A549 (cell line): ENCODE results near the gene GNB1. TPM values are rescaled to one million over a fixed set of nuclear protein-coding genes. Genes with fewer than 3 reads are reported as not detected.

Experiments
- ATAC-seq, 2 experiments: fragments of 200-7000 bp in 1 of 2; fragments of >200 bp in 1 of 2; cut with Nextera tagmentation in 1 of 2; cut with Tn5 transposase in 1 of 2; 3 replicates each; pipeline versions ENCODE4 v1.8.0 to v1.9.1; 2018 to 2020; ENCODE audit warnings: mild to moderate bottlenecking in 1 of 2, moderate library complexity in 1 of 2
- CTCF ChIA-PET: fragments of 300-600 bp; sonication (Branson Sonifier 250); formaldehyde crosslinking; extraction: SDS; loops from one replicate; lab custom pipeline; 2021; ENCODE audit warnings: antibody characterized with exemption, inconsistent platforms; lab: Yijun Ruan, JAX
- POLR2A ChIA-PET: fragments of 350-600 bp; formaldehyde crosslinking; extraction: SDS; loops from one replicate; lab custom pipeline; 2021; ENCODE audit warnings: antibody characterized with exemption, inconsistent platforms; lab: Yijun Ruan, JAX
- DNase-seq, 2 experiments: peaks; one replicate each; pipeline versions ENCODE4 v3.0.0 to v3.0.0-alpha.2; 2011 to 2016; ENCODE audit warnings: low read depth in 1 of 2, low spot score in 1 of 2
- FAIRE-seq: peaks from 2 replicates; lab custom pipeline; 2011; peaks lifted over from hg19 to GRCh38; lab: Jason Lieb, UNC
- H3K27ac ChIP-seq, 2 experiments: fragments of >200 bp; sonication (Bioruptor Twin); formaldehyde crosslinking; 3 replicates each; pipeline ENCODE4 v1.5.1; 2016 to 2017
- H3K4me1 ChIP-seq: fragments of >200 bp; sonication (Bioruptor Twin); formaldehyde crosslinking; 3 replicates; pipeline ENCODE4 v1.6.1; 2016
- H3K4me2 ChIP-seq: fragments of >200 bp; sonication (Bioruptor Twin); formaldehyde crosslinking; 3 replicates; pipeline ENCODE4 v1.6.1; 2016
- H3K4me3 ChIP-seq: fragments of >200 bp; sonication (Bioruptor Twin); formaldehyde crosslinking; 3 replicates; pipeline ENCODE4 v1.5.1; 2016
- H3K9me3 ChIP-seq: fragments of >200 bp; sonication (Bioruptor Twin); formaldehyde crosslinking; 3 replicates; pipeline ENCODE4 v1.6.1; 2016
- CEBPB ChIP-seq, 2 experiments: fragments of >200 bp in 1 of 2; sonication (Bioruptor Twin) in 1 of 2; formaldehyde crosslinking in 1 of 2; IDR thresholded peaks; 2 replicates each; pipeline ENCODE4 v1.6.1; 2012 to 2016
- EHMT2 ChIP-seq: fragments of 200-600 bp; sonication (generic); IDR thresholded peaks from 2 replicates; pipeline ENCODE4 v1.6.1; 2016; ENCODE audit warnings: antibody characterized with exemption, low read depth, mild to moderate bottlenecking, moderate library complexity
- EP300 ChIP-seq, 2 experiments: fragments of >200 bp; sonication (Bioruptor Twin); formaldehyde crosslinking; IDR thresholded peaks; 2 replicates in 1 of 2; 3 replicates in 1 of 2; pipeline ENCODE4 v1.6.1; 2016 to 2017
- FOSB ChIP-seq: fragments of 250-450 bp; sonication (Bioruptor Pico); IDR thresholded peaks from 2 replicates; pipeline ENCODE4 v1.5.0; 2020; ENCODE audit warnings: mild to moderate bottlenecking, moderate library complexity
- HDAC2 ChIP-seq: fragments of 200-600 bp; sonication (generic); IDR thresholded peaks from 2 replicates; pipeline ENCODE4 v1.6.1; 2016
- HOXA7 ChIP-seq: fragments of 250-450 bp; sonication (Bioruptor Pico); IDR thresholded peaks from 2 replicates; pipeline ENCODE4 v1.5.0; 2020; ENCODE audit warnings: mild to moderate bottlenecking, moderate library complexity
- KDM1A ChIP-seq: fragments of 200-600 bp; sonication (generic); IDR thresholded peaks from 2 replicates; pipeline ENCODE4 v1.6.1; 2016; ENCODE audit warnings: low read depth, mild to moderate bottlenecking
- MAFK ChIP-seq: fragments of 450-650 bp; IDR thresholded peaks from 2 replicates; pipeline ENCODE4 v1.6.1; 2014; ENCODE audit not compliant: partially characterized antibody
- NFE2L2 ChIP-seq: fragments of 150-350 bp; conservative IDR thresholded peaks from 2 replicates; pipeline ENCODE4 v1.6.1; 2014; ENCODE audit warnings: low read length
- NR3C1 ChIP-seq: fragments of >200 bp; sonication (Bioruptor Twin); formaldehyde crosslinking; IDR thresholded peaks from 3 replicates; pipeline ENCODE4 v1.6.1; 2017
- RFX5 ChIP-seq: fragments of 450-650 bp; IDR thresholded peaks from 2 replicates; pipeline ENCODE4 v1.7.1; 2014; ENCODE audit warnings: antibody characterized with exemption, mild to moderate bottlenecking, moderate library complexity
- RNF2 ChIP-seq: fragments of 200-600 bp; sonication (generic); IDR thresholded peaks from 2 replicates; pipeline ENCODE4 v1.6.1; 2016; ENCODE audit warnings: low read depth, mild to moderate bottlenecking, antibody characterized with exemption, moderate library complexity, borderline replicate concordance
- SMC3 ChIP-seq: fragments of >200 bp; sonication (Bioruptor Twin); formaldehyde crosslinking; IDR thresholded peaks from 3 replicates; pipeline ENCODE4 v1.6.1; 2018; ENCODE audit warnings: inconsistent platforms
- SREBF2 ChIP-seq: fragments of 450-650 bp; IDR thresholded peaks from 2 replicates; pipeline ENCODE4 v1.6.1; 2014; ENCODE audit warnings: mild to moderate bottlenecking, moderate library complexity
- ZC3H11A ChIP-seq: fragments of 450-650 bp; IDR thresholded peaks from 2 replicates; pipeline ENCODE4 v1.6.1; 2014; ENCODE audit warnings: antibody characterized with exemption, mild to moderate bottlenecking
- ZFP36 ChIP-seq: fragments of 450-650 bp; IDR thresholded peaks from 2 replicates; pipeline ENCODE4 v1.6.1; 2014; ENCODE audit warnings: borderline replicate concordance; ENCODE audit not compliant: partially characterized antibody
- WGBS: methylation state at CpG from one replicate; pipeline ENCODE4 v1.1.6; 2017; ENCODE audit errors: missing lambda C conversion rate; 5-methylcytosine and 5-hydroxymethylcytosine counted together
- polyA plus RNA-seq, 4 experiments: library from polyadenylated mRNA; depleted of rRNA in 3 of 4; stranded (reverse); fragments of >200 nt; fragmentation: RNase III in 1 of 4; extraction: RNeasy Plus Mini Kit Qiagen cat#74134 plus additional on column Dnase treatment in 1 of 4; gene quantifications; 2 replicates in 3 of 4; 3 replicates in 1 of 4; pipeline ENCODE4 v1.2.3, GENCODE V29; 2011 to 2017
- TF ChIP-seq, protein P1 (sequence below): fragments of 250-450 bp; sonication (Bioruptor Pico); IDR thresholded peaks from 2 replicates; pipeline ENCODE4 v1.5.0; 2020; ENCODE audit warnings: low read depth, mild to moderate bottlenecking, moderate library complexity
- TF ChIP-seq, protein P2 (sequence below): fragments of 250-450 bp; sonication (Bioruptor Pico); IDR thresholded peaks from 2 replicates; pipeline ENCODE4 v1.5.0; 2021; ENCODE audit warnings: mild to moderate bottlenecking, moderate library complexity, borderline replicate concordance
- TF ChIP-seq, protein P3 (sequence below): IDR thresholded peaks from 2 replicates; pipeline ENCODE4 v1.6.1; 2012; ENCODE audit warnings: low read depth, borderline replicate concordance
- TF ChIP-seq, protein P4 (sequence below): IDR thresholded peaks from 2 replicates; pipeline ENCODE4 v1.6.1; 2012

GNB1 gene
- polyA plus RNA-seq, 2 of the 4 experiments (the other 2 are of a cell fraction), result 159 to 270 TPM

DNA sequence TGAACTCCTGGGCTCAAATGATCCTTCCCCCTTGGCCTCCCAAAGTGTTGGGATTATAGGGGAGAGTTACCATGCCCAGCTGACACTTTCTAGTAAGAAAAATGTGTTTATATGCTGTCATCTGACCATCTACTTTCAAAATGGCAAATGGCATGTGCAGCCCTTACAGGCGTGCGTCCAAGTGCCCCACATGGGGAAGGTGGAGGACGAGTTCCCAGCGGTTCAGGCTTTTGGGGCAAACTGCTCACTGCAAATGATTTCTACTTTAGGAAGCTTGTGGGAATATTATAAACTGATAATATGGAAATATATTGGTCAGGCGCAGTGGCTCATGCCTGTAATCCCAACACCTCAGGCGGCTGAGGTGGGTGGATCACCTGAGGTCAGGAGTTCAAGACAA, 71.1 kb downstream of the GNB1 start:
- CTCF ChIA-PET, result interaction anchor here (0.8 kb wide), 1 partner anchor 86 kb away, joined by 3 read pairs; no protein-coding TSS in a partner anchor
- WGBS, result 94% methylated on average over 6 of the region's 6 CpGs
- H3K4me2 ChIP-seq, result no peak overlapping the region

DNA sequence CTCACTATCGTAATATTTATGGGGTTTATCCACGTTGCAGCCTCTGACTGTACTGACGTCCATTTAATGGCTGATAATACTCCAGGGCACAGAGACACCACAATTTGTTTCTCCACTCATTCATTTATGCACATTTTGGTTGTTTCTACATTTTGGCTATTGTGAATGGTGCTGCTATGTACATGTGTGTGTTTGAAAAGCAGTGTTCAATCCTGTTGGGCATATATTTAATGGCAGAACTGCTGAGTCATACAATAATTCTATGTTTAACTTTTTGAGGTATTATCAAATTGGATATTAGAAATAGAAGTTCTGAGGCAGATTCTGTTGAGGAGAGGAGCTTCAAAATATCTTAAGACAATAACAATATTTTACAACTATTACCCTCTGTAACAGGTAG, 73.7 kb downstream of the GNB1 start:
- WGBS, result 77% methylated on average over 3 of the region's 3 CpGs
- CTCF ChIA-PET, result no interaction called here
- no peak for ATAC-seq
- peaks cover 8% of the 10 kb centered on the region; the same call in 2 of the 3 replicates for H3K4me1 ChIP-seq
- FAIRE-seq, result no peak
- no peak overlapping the region for H3K4me3 ChIP-seq
- no peak overlapping the region for H3K4me2 ChIP-seq
- no peaks in the 10 kb centered on the region for H3K9me3 ChIP-seq
- peak overlapping the region; percentile 21 to 57; a peak in 2 of 6 replicates for H3K27ac ChIP-seq
- POLR2A ChIA-PET, result no interaction called here
- TF ChIP-seq RFX5 (no peak), NFE2L2 (peak; percentile 55), MAFK (peak; percentile 94)
- DNase-seq, result no peak

More for the DNA sequence above, 71.1 kb downstream of the GNB1 start:
- Histone ChIP-seq H3K4me1 (peaks cover 8% of the 10 kb centered on the region; the same call in 2 of the 3 replicates), H3K27ac (no peak overlapping the region), H3K9me3 (no peaks in the 10 kb centered on the region), H3K4me3 (no peak overlapping the region)
- FAIRE-seq (no peak), DNase-seq (no peak), ATAC-seq (no peak)
- TF ChIP-seq RFX5, result no peak
- TF ChIP-seq NR3C1, result no peak
- TF ChIP-seq EHMT2, result no peak
- TF ChIP-seq SREBF2, result no peak
- TF ChIP-seq EP300 (IDR thresholded peaks at IDR 0.05), result no peak
- TF ChIP-seq HDAC2, result no peak
- POLR2A ChIA-PET, result no interaction called here

DNA sequence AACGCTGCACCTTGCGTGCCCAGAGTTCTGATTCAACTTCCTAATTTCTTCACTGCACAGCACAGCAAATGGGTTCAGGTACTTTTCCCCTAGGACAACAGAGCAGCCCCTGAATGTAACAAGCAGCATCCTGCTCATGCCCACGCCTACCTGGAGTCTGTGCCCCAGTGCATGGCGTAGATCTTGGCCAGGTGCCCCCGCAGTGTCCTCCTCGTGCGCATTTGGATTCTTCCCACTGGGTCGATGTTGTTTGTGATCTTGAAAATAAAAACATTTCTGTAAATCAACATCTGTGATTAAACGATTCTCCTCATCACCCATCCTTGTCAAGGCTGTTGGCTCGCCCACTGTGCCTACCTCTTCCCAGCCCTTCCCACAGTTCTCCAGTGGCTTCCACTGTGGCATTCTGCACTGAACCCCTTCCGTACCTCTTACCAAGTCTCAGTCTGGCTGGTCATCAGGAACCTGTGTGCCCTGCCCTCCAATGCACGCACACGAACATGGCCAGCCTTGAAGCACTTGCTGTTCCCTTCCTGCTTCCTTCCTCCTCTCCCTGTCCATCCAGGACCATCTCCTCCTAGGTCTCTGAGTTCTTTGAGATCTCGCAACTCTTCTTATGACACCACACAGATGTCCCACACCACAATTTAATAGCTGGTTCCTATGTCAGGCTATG, 75.1 kb downstream of the GNB1 start:
- Histone ChIP-seq H3K4me1 (peaks cover 8% of the 10 kb centered on the region; the same call in 2 of the 3 replicates), H3K27ac (no peak overlapping the region), H3K9me3 (no peaks in the 10 kb centered on the region), H3K4me2 (no peak overlapping the region), H3K4me3 (no peak overlapping the region)
- TF ChIP-seq, protein P1, sequence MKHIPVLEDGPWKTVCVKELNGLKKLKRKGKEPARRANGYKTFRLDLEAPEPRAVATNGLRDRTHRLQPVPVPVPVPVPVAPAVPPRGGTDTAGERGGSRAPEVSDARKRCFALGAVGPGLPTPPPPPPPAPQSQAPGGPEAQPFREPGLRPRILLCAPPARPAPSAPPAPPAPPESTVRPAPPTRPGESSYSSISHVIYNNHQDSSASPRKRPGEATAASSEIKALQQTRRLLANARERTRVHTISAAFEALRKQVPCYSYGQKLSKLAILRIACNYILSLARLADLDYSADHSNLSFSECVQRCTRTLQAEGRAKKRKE (CRISPR knock-in tag), result no peak
- TF ChIP-seq, protein P2, sequence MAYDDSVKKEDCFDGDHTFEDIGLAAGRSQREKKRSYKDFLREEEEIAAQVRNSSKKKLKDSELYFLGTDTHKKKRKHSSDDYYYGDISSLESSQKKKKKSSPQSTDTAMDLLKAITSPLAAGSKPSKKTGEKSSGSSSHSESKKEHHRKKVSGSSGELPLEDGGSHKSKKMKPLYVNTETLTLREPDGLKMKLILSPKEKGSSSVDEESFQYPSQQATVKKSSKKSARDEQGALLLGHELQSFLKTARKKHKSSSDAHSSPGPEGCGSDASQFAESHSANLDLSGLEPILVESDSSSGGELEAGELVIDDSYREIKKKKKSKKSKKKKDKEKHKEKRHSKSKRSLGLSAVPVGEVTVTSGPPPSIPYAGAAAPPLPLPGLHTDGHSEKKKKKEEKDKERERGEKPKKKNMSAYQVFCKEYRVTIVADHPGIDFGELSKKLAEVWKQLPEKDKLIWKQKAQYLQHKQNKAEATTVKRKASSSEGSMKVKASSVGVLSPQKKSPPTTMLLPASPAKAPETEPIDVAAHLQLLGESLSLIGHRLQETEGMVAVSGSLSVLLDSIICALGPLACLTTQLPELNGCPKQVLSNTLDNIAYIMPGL (CRISPR knock-in tag), result no peak
- TF ChIP-seq RNF2 (no peak), FOSB (CRISPR knock-in tag) (no peak), SMC3 (no peak), CEBPB (IDR thresholded peaks at IDR 0.05) (no peak), ZFP36 (no peak)
- TF ChIP-seq, protein P3, sequence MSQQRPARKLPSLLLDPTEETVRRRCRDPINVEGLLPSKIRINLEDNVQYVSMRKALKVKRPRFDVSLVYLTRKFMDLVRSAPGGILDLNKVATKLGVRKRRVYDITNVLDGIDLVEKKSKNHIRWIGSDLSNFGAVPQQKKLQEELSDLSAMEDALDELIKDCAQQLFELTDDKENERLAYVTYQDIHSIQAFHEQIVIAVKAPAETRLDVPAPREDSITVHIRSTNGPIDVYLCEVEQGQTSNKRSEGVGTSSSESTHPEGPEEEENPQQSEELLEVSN, result no peak
- FAIRE-seq (no peak), DNase-seq (no peak), ATAC-seq (0 out of 6 replicates have a peak, but pooled peaks of 1 of the 2 experiments have one; percentile 28)
- 92% methylated on average over 14 of the region's 14 CpGs for WGBS
- ChIA-PET POLR2A (no interaction called here), CTCF (no interaction called here)

DNA sequence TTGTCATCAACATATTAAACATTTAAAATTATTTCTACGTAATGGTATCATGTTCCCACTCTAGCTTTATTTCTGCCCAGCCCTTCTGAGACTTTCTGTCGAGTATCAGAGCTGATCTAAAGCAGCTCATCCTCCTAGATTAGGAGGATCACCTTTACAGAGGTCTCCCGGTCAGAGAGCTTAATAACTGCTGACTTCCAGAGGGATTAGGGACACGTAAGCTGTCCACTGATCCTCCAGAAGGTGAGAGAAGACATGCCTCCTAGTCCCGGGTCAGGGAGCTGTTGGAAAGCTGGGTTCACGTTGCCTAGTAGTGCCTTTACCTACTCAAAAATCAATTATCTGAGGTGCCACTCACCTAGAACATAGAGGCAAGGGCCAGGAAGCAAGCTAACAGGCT, 81.4 kb downstream of the GNB1 start:
- CTCF ChIA-PET, result interaction anchor here (1.0 to 1.4 kb wide), 4 partner anchors 13 to 97 kb away, joined by 3 to 5 read pairs (median 3); no protein-coding TSS in a partner anchor
- H3K4me3 ChIP-seq, result no peak overlapping the region
- no peak for DNase-seq
- TF ChIP-seq ZC3H11A, result no peak
- no peak for TF ChIP-seq HDAC2
- TF ChIP-seq, protein P4, sequence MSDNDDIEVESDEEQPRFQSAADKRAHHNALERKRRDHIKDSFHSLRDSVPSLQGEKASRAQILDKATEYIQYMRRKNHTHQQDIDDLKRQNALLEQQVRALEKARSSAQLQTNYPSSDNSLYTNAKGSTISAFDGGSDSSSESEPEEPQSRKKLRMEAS, result no peak
- no peak for TF ChIP-seq RNF2
- TF ChIP-seq HOXA7 (CRISPR knock-in tag), result no peak
- no peak for TF ChIP-seq KDM1A
- no peak for TF ChIP-seq RFX5
- TF ChIP-seq, all 56 proteins: peak for 0
- no peak for FAIRE-seq
- 88% methylated on average over 6 of the region's 6 CpGs for whole genome bisulfite sequencing
- no peak overlapping the region for H3K4me2 ChIP-seq
- POLR2A ChIA-PET, result no interaction called here
- no peak for ATAC-seq
- no peaks in the 10 kb centered on the region for H3K4me1 ChIP-seq
- no peaks in the 10 kb centered on the region for H3K9me3 ChIP-seq
- no peak overlapping the region for H3K27ac ChIP-seq
